CD4-positive, alpha-beta T cell treated with Interleukin-17A for 4 hours (primary cell): ENCODE measurements around the gene PLXNA4.

Experiments
- DNase-seq: peaks from one replicate; pipeline ENCODE4 v3.0.0-alpha.2; 2020; ENCODE audit warnings: mixed read lengths

The PLXNA4 gene

GRCh38 chr7:132122901-132123300 lies 453.4 kb downstream of the PLXNA4 start:
- no peak for DNase-seq

GRCh38 chr7:132121987-132122386 lies 454.3 kb downstream of the PLXNA4 start:
- no peak for DNase-seq

- no peak for DNase-seq
Observed at GRCh38 chr7:132118641-132119040, 457.6 kb downstream of the PLXNA4 start.

- DNase-seq = no peak
Observed at GRCh38 chr7:132117636-132118035, 458.6 kb downstream of the PLXNA4 start.

GRCh38 chr7:132117181-132117580 lies 459.1 kb downstream of the PLXNA4 start:
- DNase-seq = no peak

GRCh38 chr7:132116369-132116768 lies 459.9 kb downstream of the PLXNA4 start:
- no peak for DNase-seq

GRCh38 chr7:132115758-132116157 lies 460.5 kb downstream of the PLXNA4 start:
- DNase-seq = no peak

GRCh38 chr7:132115028-132115427 lies 461.2 kb downstream of the PLXNA4 start:
- no peak for DNase-seq

GRCh38 chr7:132114411-132114810 lies 461.9 kb downstream of the PLXNA4 start:
- no peak for DNase-seq

- DNase-seq = no peak
Observed at GRCh38 chr7:132113536-132114371, 462.5 kb downstream of the PLXNA4 start.

- DNase-seq = no peak
Observed at GRCh38 chr7:132112657-132113056, 463.6 kb downstream of the PLXNA4 start.

GRCh38 chr7:132112106-132112505 lies 464.2 kb downstream of the PLXNA4 start:
- no peak for DNase-seq

GRCh38 chr7:132110692-132111091 lies 465.6 kb downstream of the PLXNA4 start:
- DNase-seq = no peak

GRCh38 chr7:132109769-132110168 lies 466.5 kb downstream of the PLXNA4 start:
- DNase-seq = no peak

- no peak for DNase-seq
Observed at GRCh38 chr7:132108563-132108962, 467.7 kb downstream of the PLXNA4 start.

- no peak for DNase-seq
Observed at GRCh38 chr7:132106491-132106890, 469.8 kb downstream of the PLXNA4 start.

GRCh38 chr7:132105096-132105495 lies 471.2 kb downstream of the PLXNA4 start:
- DNase-seq = no peak

GRCh38 chr7:132103718-132104117 lies 472.6 kb downstream of the PLXNA4 start:
- no peak for DNase-seq

- DNase-seq = no peak
Observed at GRCh38 chr7:132102942-132103341, 473.3 kb downstream of the PLXNA4 start.

- no peak for DNase-seq
Observed at GRCh38 chr7:132102391-132102790, 473.9 kb downstream of the PLXNA4 start.

GRCh38 chr7:132100981-132101380 lies 475.3 kb downstream of the PLXNA4 start:
- no peak for DNase-seq

- DNase-seq = no peak
Observed at GRCh38 chr7:132100483-132100882, 475.8 kb downstream of the PLXNA4 start.

- DNase-seq = no peak
Observed at GRCh38 chr7:132099163-132099562, 477.1 kb downstream of the PLXNA4 start.

- no peak for DNase-seq
Observed at GRCh38 chr7:132098327-132098726, 477.9 kb downstream of the PLXNA4 start.

- no peak for DNase-seq
Observed at GRCh38 chr7:132097550-132098134, 478.6 kb downstream of the PLXNA4 start.
